Stomach (tissue), 9 donors: ENCODE measurements around the gene RGS6. TPM values are rescaled to one million over a fixed set of nuclear protein-coding genes. Genes with fewer than 3 reads are reported as not detected.

Experiments used
- DNase-seq, 2 donors: peaks; one replicate each; pipeline versions ENCODE4 v3.0.0 to v3.0.0-alpha.2; 2013 to 2019
- H3K27ac ChIP-seq, 5 donors: fragments of 200-600 bp in 4 of 5; sonication (generic) in 4 of 5; one replicate each; pipeline ENCODE4 v1.5.1; 2013 to 2019; ENCODE audit warnings: mild to moderate bottlenecking in 1 of 5, moderate library complexity in 1 of 5
- H3K27me3 ChIP-seq, 3 donors: fragments of 200-600 bp; sonication (generic); one replicate each; pipeline ENCODE4 v1.5.1; 2017 to 2019; ENCODE audit warnings: mixed run types in 1 of 3
- H3K36me3 ChIP-seq, 4 donors: fragments of 200-600 bp; sonication (generic); 1 replicate in 3 of 4; 2 replicates in 1 of 4; pipeline ENCODE4 v1.5.1; 2016 to 2019
- H3K4me1 ChIP-seq, 4 donors: fragments of 200-600 bp; sonication (generic); one replicate each; pipeline ENCODE4 v1.5.1; 2016 to 2019
- H3K4me3 ChIP-seq, 4 donors: fragments of 200-600 bp; sonication (generic) in 3 of 4; one replicate each; pipeline ENCODE4 v1.5.1; 2016 to 2019; ENCODE audit warnings: mild to moderate bottlenecking in 1 of 4
- H3K9me3 ChIP-seq, 4 donors: fragments of 200-600 bp; sonication (generic); one replicate each; pipeline ENCODE4 v1.5.1; 2016 to 2019
- EP300 ChIP-seq: sonication (generic); formaldehyde crosslinking; IDR thresholded peaks from one replicate; pipeline ENCODE4 v1.6.1; 2017; ENCODE audit warnings: antibody characterized with exemption
- POLR2A ChIP-seq, 4 donors: fragments of 450-650 bp; IDR thresholded peaks; one replicate each; pipeline ENCODE4 v1.6.1; 2016; ENCODE audit warnings: antibody characterized with exemption in 4 of 4, control low read depth in 2 of 4, mild to moderate bottlenecking in 1 of 4, moderate library complexity in 1 of 4
- POLR2AphosphoS5 ChIP-seq, 3 donors: sonication (generic); formaldehyde crosslinking; IDR thresholded peaks; one replicate each; pipeline ENCODE4 v1.6.1; 2016; ENCODE audit warnings: antibody characterized with exemption in 3 of 3
- WGBS, 5 donors: extraction: QIAGEN DNeasy Blood & Tissue Kit in 3 of 5; methylation state at CpG; one replicate each; pipeline versions ENCODE4 v1.1.5 to v1.1.7; 2013 to 2018; 5-methylcytosine and 5-hydroxymethylcytosine counted together
- intact Hi-C: fragments of 100-400 bp; cut with DNase I; formaldehyde crosslinking; loops from one replicate; pipeline ENCODE4 v1.15.1; 2023; ENCODE audit warnings: low total_unique reads
- polyA plus RNA-seq, 3 donors: library from polyadenylated mRNA; stranded (reverse); fragments of 200-250 nt; gene quantifications; one replicate each; pipeline ENCODE4 v1.2.3, GENCODE V29; 2013
- total RNA-seq, 5 donors: library from RNA; depleted of rRNA; stranded (reverse); fragments of >200 nt; gene quantifications; one replicate each; pipeline versions ENCODE4 v1.1.0 to v1.2.3, GENCODE V29; 2014 to 2016
- TF ChIP-seq, protein P1 (sequence below), 7 experiments: fragments of 450-650 bp in 4 of 7; fragments of 200-600 bp in 3 of 7; sonication (generic) in 3 of 7; IDR thresholded peaks; one replicate each; pipeline ENCODE4 v1.5.1; 2016 to 2019; ENCODE audit warnings: antibody characterized with exemption in 7 of 7, control low read depth in 2 of 7, mild to moderate bottlenecking in 1 of 7
- donor health status: healthy with polysubstance abuse.
- donor health status: Bipolar disorder and iron deficiency.
- donor health status: healthy.

The RGS6 gene
- total and polyA plus RNA-seq, 8 donors = 0.25 to 18.0 (median 0.92) TPM; not detected in 1

GRCh38 chr14:72492196-72492595 lies 560.0 kb downstream of the RGS6 start:
- intact Hi-C loops = no loop called here

GRCh38 chr14:72495668-72496067 lies 563.4 kb downstream of the RGS6 start:
- no peaks in the 10 kb centered on the region for H3K27me3 ChIP-seq
- H3K27ac ChIP-seq = no peak overlapping the region
- intact Hi-C loops = no loop called here
- no peaks in the 10 kb centered on the region for H3K36me3 ChIP-seq
- peaks cover 0 to 4% (median 0%) of the 10 kb centered on the region in 4 donors for H3K9me3 ChIP-seq
- TF ChIP-seq, protein P1, sequence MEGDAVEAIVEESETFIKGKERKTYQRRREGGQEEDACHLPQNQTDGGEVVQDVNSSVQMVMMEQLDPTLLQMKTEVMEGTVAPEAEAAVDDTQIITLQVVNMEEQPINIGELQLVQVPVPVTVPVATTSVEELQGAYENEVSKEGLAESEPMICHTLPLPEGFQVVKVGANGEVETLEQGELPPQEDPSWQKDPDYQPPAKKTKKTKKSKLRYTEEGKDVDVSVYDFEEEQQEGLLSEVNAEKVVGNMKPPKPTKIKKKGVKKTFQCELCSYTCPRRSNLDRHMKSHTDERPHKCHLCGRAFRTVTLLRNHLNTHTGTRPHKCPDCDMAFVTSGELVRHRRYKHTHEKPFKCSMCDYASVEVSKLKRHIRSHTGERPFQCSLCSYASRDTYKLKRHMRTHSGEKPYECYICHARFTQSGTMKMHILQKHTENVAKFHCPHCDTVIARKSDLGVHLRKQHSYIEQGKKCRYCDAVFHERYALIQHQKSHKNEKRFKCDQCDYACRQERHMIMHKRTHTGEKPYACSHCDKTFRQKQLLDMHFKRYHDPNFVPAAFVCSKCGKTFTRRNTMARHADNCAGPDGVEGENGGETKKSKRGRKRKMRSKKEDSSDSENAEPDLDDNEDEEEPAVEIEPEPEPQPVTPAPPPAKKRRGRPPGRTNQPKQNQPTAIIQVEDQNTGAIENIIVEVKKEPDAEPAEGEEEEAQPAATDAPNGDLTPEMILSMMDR (IDR thresholded peaks at IDR 0.05) = no peak
- TF ChIP-seq POLR2A (IDR thresholded peaks at IDR 0.05) = no peak
- TF ChIP-seq EP300 = no peak
- no peak for TF ChIP-seq POLR2AphosphoS5 (IDR thresholded peaks at IDR 0.05)
- H3K4me3 ChIP-seq = no peak overlapping the region
- 0 to 13% (median 5%) methylated on average over 1 of the region's 1 CpG for WGBS, 5 donors
- DNase-seq = no peak
- H3K4me1 ChIP-seq = peaks cover 0 to 5% (median 0%) of the 10 kb centered on the region in 4 donors

More at GRCh38 chr14:72492196-72492595, 560.0 kb downstream of the RGS6 start:
- Histone ChIP-seq H3K9me3 (peaks cover 0 to 25% (median 9%) of the 10 kb centered on the region in 4 donors), H3K36me3 (no peaks in the 10 kb centered on the region), H3K4me3 (no peak overlapping the region), H3K4me1 (peaks cover 0 to 5% (median 0%) of the 10 kb centered on the region in 4 donors), H3K27ac (no peak overlapping the region), H3K27me3 (peaks cover 0 to 5% (median 0%) of the 10 kb centered on the region in 3 donors)
- TF ChIP-seq, protein P1 (IDR thresholded peaks at IDR 0.05) = no peak
- TF ChIP-seq POLR2A (IDR thresholded peaks at IDR 0.05) (no peak), EP300 (no peak), POLR2AphosphoS5 (IDR thresholded peaks at IDR 0.05) (no peak)
- WGBS, 5 donors = 85 to 96% (median 94%) methylated on average over 5 of the region's 5 CpGs
- no peak for DNase-seq

DNA sequence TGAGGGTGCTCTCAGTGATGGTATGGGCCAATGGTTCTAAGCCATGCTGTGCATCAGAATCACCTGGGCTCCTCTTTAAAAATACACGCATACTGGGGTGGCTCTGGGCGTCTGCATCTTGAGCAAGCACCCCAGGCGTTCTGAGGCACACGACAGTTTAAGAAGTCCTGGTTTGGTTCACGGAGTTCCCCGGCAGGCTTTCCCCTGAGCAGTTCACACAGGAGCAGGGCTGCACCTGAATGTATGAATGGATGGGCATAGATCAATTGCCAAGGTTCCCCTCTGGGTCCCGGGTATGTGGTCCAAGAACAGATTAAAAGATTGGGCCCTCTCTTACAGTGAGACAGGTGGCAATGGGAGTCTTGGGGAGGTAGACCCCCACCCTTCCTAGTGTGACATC lies 566.4 kb downstream of the RGS6 start:
- TF ChIP-seq, protein P1 (IDR thresholded peaks at IDR 0.05) = no peak
- TF ChIP-seq POLR2AphosphoS5 (IDR thresholded peaks at IDR 0.05) = no peak
- TF ChIP-seq EP300 = no peak
- TF ChIP-seq POLR2A (IDR thresholded peaks at IDR 0.05) = no peak
- Histone ChIP-seq H3K36me3 (no peaks in the 10 kb centered on the region), H3K4me3 (no peak overlapping the region), H3K27me3 (peaks cover 0 to 4% (median 0%) of the 10 kb centered on the region in 3 donors), H3K27ac (no peak overlapping the region), H3K9me3 (peaks cover 0 to 3% (median 0%) of the 10 kb centered on the region in 4 donors), H3K4me1 (peaks cover 0 to 5% (median 0%) of the 10 kb centered on the region in 4 donors)
- 78 to 91% (median 89%) methylated on average over 7 of the region's 7 CpGs for WGBS, 5 donors
- intact Hi-C loops = no loop called here
- no peak for DNase-seq

GRCh38 chr14:72499746-72500145 lies 567.5 kb downstream of the RGS6 start:
- H3K9me3 ChIP-seq = no peaks in the 10 kb centered on the region
- TF ChIP-seq, protein P1 (IDR thresholded peaks at IDR 0.05) = no peak
- no peak for TF ChIP-seq POLR2AphosphoS5 (IDR thresholded peaks at IDR 0.05)
- TF ChIP-seq POLR2A (IDR thresholded peaks at IDR 0.05) = no peak
- TF ChIP-seq EP300 = no peak
- no peaks in the 10 kb centered on the region for H3K36me3 ChIP-seq
- no peak overlapping the region for H3K4me3 ChIP-seq
- peaks cover 0 to 4% (median 0%) of the 10 kb centered on the region in 3 donors for H3K27me3 ChIP-seq
- H3K4me1 ChIP-seq = peaks cover 0 to 5% (median 0%) of the 10 kb centered on the region in 4 donors
- intact Hi-C loops = no loop called here
- DNase-seq = no peak
- 84 to 90% (median 85%) methylated on average over 5 of the region's 5 CpGs for WGBS, 5 donors
- no peak overlapping the region for H3K27ac ChIP-seq
